ENCODE results near the gene POLRMT.
"Not testable (repeated sequence)": the region's sequence is repeated elsewhere in the genome, so short reads cannot be mapped to it uniquely, and the experiment has no call there.

POLRMT gene

GRCh38 chr19:609004-609346, 24.4 kb downstream of the POLRMT start:
- no peak for DNase-seq

GRCh38 chr19:608155-609003, 25.0 kb downstream of the POLRMT start:
- DNase-seq, result no peak

GRCh38 chr19:607301-608154, 25.8 kb downstream of the POLRMT start:
- no peak for DNase-seq

GRCh38 chr19:605061-605971, 28.0 kb downstream of the POLRMT start:
- DNase-seq, result not testable (repeated sequence)

DNA sequence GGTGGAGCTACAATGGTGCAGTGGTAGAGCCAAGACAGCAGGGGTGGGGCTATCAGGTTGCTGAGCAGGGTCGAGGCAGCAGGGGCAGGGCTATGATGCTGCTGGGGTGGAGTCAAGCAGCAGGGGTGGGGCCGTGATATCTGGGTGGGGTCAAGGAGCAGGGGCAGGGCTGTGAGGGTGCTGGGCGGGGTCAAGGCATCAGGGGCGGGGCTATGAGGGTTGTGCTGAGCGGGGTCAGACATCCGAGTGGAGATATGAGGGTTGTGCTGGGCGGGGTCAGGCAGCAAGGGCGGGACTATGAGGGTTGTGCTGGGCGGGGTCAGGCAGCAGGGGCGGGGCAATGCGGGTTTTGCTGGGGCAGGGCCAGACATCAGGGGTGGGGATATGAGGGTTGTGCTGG, 29.0 kb downstream of the POLRMT start:
- no peak for DNase-seq

DNA sequence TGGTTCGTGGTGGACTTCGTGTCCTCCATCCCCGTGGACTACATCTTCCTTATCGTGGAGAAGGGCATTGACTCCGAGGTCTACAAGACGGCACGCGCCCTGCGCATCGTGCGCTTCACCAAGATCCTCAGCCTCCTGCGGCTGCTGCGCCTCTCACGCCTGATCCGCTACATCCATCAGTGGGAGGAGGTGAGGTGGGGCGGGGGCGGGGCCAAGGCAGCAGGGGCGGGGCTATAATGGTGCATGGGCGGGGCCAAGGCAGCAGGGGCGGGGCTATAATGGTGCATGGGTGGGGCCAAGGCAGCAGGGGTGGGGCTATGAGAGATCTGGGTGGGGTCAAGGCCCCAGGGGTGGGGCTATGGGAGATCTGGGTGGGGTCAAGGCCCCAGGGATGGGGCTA, 29.6 kb downstream of the POLRMT start:
- not testable (repeated sequence) for DNase-seq

DNA sequence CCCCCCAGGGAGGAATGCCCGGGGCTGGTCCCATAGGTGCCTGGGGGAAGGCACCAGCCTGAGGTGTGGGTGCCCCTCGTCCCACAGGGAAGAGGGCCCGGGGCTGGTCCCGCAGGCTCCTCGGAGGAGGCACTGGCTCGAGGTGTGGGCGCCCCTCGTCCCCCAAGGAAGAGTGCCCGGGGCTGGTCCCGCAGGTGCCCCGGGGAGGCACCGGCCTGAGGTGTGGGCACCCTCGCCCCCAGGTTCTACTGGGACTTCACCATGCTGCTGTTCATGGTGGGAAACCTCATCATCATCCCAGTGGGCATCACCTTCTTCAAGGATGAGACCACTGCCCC, 30.1 kb downstream of the POLRMT start:
- not testable (repeated sequence) for DNase-seq

GRCh38 chr19:602391-603301, 30.7 kb downstream of the POLRMT start:
- no peak for DNase-seq

DNA sequence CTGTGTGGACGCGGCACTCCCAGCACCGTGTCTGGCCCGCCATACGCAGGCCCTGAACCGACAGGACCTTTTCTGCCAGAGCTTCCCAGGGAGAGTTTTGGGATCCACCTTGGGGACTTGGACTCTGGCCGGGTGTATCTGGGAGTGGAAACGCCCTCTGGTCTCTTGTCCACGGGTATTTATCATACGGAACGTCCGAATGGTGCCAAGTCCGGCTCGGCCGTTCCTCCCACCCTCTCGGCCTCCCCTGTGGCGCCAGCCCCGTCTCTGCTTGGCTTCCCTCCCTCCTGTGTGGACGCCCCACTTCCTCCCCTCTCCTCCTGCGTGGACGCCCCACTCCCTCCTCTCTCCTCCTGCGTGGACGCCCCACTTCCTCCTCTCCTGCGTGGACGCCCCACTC, 31.5 kb downstream of the POLRMT start:
- DNase-seq, result no peak

- DNase-seq, result no peak
These were observed 32.0 kb downstream of the POLRMT start for GRCh38 chr19:601310-601709.

DNA sequence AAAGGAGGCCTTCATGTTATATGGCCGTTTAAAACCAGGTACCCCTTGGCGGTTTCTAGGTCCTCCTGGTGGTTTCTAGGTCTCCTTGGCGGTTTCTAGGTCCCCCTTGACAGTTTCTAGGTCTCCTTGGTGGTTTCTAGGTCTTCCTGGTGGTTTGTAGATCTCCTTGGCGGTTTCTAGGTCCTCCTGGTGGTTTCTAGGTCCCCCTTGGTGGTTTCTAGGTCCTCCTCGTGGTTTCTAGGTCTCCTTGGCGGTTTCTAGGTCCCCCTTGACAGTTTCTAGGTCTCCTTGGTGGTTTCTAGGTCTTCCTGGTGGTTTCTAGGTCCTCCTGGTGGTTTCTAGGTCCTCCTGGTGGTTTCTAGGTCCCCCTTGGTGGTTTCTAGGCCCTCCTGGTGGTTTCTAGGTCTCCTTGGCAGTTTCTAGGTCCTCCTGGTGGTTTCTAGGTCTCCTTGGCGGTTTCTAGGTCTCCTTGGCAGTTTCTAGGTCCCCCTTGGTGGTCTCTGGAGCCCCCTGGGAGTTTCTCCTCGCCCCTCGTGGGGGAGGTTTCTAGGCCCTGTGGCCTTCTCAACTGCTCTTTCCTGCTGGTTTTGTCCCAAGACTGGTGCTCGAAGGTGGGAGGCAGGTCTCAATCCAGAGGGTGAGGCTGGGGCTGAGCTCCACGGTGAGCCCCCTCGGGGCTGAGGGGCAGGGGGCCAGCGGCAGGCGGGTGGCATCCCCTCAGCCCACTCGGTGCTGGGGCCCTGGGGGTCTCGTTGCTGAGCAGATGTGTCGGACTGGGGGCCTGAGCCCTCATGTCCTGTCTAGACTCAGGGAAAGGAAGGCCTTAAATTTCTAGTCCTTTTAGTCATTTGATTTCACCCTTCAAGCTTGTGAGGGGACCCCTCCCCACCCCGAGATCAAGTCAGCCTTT, 35.7 kb downstream of the POLRMT start:
- no peak for DNase-seq

GRCh38 chr19:596263-596655, 37.1 kb downstream of the POLRMT start:
- no peak for DNase-seq

DNA sequence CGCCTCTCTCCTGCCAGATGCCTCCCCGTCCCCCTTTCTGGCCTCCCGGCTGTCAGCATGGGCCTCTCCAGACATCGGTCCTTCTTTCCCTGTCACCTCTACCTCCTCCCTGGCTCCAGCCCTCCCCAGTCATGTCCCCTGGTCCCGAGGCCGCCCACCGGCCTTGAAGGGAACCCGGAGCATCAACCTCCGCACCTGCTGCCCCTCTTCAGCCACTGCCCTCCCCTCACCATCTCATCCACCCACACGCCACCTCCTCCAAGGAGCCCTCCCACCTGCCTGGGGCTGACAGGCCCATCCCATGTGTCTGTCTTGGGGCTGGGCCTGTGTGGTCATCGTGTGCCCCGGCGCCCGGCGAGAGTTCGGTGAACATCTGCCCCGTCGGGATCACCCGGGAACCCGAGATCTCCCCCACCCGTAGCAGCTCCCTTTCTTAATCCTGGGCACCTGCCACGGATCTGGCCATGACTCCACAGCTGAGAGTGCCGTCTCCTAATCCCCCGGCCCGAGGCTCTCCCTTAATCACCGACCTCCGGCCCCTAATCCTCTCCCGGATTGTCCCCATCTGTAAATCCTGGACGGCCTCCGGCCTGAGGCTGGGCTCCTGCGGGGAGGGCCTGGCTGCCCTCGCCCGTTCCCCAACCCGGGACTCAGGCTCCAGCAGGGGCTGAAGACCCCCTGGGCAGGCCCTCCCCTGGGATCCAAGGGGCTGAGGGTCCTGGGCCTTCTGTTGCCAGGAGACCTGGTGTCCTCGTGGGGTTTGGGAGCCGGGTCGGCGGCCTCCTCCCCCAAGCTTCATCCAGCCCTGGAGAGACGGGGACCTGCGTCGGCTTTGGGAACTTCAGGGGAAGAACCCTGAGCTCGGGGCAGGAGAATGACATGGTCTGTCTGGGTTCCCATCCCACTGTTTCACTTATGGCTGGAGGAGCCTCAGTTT, 37.7 kb downstream of the POLRMT start:
- DNase-seq, result no peak

- DNase-seq, result no peak
These were observed 39.0 kb downstream of the POLRMT start for GRCh38 chr19:594265-594870.

GRCh38 chr19:593505-593904, 39.8 kb downstream of the POLRMT start:
- DNase-seq, result no peak

DNA sequence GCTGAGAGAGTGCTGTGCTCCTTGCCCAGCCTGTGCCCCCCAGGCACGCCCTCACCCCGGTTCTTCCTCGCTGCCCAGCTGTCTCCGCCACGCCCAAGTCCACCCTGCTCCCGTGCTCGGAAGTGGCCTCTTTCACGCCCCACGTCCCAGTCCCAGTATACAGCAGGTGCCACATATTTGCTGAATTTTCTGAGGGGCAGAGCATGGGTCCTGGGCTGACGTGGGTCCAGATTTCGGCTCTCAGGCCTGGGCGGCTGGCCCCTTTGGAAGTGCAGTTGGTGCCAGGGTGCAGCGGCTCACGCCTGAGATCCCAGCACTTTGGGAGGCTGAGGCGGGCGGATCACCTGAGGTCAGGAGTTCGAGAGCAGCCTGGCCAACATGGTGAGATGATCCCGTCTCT, 40.3 kb downstream of the POLRMT start:
- DNase-seq, result no peak

DNA sequence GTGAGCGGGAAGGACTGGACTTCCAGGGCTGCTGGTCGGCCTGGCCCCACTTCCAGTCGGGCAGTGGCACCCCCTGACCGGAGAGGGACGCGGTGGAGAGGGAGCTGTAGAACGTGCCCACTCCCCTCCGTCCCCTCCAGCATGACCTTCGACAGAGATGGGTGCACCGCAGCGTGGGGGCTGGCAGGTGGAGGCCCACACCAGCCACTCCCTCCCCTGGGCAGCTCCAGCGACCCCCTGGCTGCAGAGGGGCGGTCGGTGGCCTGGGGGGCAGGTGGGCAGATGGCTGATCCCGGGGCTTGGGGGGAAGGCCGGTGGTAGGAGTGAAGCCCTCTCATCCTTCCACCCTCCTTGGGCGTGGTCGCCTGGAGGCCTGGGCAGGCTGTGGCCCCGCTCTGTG, 41.2 kb downstream of the POLRMT start:
- DNase-seq, result no peak

- DNase-seq, result no peak
These were observed 42.0 kb downstream of the POLRMT start for GRCh38 chr19:591099-591958.

DNA sequence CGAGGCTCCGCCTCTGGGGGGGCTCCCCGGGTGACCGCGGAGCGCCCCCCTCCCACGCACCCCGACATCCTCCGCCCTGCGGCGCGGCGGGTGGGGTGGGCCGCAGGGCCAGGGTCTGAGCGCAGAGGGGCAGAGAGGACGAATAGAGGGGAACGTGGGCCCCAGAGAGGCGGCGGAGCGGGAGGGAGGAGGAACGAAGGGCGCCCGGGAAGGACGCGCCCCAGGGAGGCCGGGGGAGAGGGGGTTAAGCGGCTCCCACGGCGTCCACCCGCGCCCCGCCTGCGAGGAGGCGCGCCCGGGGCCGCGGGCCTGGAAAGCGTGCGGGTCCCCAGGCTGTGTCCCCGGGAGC, 42.6 kb downstream of the POLRMT start:
- DNase-seq, result no peak

All from DMS79 treated with DMSO at 0.1 percent for 48 hours (cell line).